Limb (tissue), 2 donors: ENCODE measurements around the gene FMN1.

ENCODE experiments used
- DNase-seq, 2 donors: peaks; one replicate each; pipeline ENCODE4 v3.0.0-alpha.2; 2016; ENCODE audit errors: extremely low spot score in 2 of 2

FMN1 gene

GRCh38 chr15:33201491-33202231 is 7.1 kb upstream of the FMN1 start:
- DNase-seq = peak in 1 of 2 donors; percentile 21

DNA sequence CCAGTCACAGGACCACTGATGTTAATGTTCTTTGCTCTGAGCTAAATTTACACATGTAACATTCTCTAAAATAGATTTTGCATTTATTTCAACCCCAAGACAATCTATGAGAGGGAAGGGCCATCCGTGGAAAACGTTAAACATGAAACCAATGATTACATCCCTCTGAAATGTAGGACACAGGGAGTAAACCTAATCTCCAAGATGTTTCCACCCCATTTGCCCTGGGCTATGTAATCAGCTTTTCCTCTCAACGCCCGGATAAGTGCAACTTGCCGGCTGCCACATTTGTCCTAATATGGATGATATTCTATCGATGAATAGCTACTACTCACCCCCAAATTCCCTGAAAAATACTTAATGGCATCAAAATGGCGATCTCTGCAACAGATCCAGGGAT is 6.4 kb upstream of the FMN1 start:
- no peak for DNase-seq

DNA sequence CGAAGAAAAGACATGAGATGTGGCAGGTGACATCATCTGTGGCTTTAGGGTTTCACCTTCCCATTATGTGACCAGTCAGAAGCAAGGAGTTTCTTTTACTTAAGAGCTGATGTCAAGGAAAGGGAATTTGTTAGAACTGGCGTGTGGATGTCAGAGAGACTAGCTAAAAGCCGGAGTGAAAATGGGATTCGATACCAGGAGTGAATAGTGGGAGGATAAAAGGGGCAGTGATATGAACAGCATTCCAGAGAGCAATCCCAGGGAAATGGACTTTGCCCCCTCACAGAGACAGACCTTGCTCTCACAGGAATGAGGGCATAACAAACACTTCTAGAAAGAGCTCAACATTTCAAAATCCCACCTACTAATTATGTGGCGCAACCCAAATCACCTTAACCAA is 5.9 kb upstream of the FMN1 start:
- no peak for DNase-seq

DNA sequence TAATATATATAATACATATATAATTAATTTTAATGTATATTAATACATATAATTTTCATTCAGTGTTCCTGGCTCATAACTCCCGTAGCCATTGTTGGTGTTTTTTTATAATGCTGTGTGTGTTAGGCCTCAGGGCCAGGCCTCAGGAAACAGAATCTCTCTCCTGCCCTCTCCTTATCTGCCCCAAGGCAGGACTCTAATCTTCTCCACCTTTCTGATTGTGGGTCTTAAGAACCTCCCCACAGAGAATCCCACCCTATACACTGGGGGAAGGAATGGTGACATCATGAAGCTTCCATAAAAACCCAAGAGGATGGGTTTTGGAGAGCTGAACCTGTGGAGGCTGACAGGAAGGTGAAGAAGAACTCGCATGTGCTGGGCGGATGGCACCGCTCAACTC is 4.0 kb upstream of the FMN1 start:
- DNase-seq = no peak

GRCh38 chr15:33197636-33198035 is 3.1 kb upstream of the FMN1 start:
- no peak for DNase-seq

DNA sequence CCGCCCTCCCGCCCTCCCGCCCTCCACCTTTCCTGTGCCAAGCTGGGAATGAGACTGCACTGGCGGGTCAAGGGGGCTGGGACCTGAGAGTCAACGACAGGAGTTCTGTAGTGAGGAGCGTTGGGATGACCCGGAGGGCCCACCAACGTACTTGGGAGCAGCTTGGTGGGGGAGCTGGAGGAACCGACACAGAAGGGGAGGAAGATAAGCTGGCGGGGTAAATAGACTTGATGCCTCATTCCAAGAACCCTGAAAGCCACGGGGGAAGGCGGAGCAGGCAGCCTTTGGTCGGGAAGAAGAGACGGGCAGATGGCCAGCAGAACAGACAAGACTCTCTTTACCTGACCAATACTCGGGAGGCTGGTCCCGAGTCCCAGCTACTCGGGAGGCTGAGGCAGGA is 277 bp downstream of the FMN1 start:
- DNase-seq = no peak

- no peak for DNase-seq
Measured at GRCh38 chr15:33191591-33191990, 2.9 kb downstream of the FMN1 start.

DNA sequence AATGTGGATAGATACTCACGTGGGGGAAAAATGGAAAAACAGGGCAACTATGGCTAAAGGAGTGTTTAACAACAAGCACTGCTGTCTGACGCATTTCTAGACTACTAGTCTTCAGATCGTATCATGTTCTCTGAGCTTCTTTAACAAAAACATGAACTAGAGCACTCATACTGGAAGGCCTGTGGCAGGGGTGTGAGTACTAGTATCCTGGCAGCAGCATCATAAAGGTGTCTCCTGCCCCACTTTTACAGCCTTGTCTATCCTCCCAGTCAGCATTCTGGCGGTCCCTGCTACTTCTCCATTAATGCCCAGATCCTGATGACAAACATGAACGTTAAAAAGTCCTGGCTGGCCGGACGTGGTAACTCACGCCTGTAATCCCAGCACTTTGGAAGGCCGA is 4.0 kb downstream of the FMN1 start:
- DNase-seq = no peak

DNA sequence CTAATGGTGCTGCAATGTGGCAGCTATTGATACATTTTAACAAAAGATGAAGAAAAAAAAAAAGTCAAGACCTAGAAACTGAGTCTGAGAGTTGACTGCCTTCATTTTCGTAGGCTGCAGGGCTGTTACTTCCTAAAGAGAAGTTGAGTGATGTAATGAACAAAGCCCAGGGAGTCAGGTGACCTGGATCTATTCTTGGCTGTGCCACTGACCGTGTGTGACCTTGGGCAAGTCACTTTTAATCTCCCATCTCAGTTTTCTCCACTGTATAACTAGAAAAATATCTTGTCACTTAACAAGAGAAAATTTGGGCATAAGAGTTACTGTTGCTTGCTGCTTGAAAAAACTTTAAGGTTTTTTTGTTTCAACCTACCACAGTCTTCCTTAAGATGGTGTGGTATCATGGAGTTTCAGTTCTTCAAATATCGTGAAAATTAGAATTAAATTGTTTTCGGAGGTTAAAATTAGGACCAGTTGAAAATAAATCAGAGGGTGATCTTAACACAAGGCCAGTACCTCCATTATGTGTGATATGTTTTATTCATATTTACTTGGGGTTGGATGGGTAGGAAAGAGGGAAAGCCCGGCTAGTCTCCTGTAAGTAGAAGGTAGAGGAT is 5.8 kb downstream of the FMN1 start:
- no peak for DNase-seq

- no peak for DNase-seq
Measured at GRCh38 chr15:33188159-33188558, 6.4 kb downstream of the FMN1 start.

DNA sequence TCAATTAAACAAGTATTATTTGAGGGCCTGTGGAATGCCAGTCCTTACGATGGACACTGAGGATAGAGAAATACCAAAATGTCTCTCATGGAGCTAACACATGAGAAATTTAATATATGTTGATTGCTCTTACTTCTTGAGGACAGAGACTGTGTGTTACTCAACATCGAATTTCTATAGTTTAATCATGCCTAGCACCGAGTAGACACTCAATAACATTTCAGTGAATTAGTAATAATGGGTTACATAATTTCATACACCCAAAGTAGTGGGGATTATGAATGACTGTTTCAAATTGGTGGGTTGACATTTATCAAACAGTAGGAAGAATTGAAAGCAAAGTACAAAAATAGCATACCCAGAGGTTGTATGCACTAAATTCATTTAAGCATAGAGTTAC is 11.2 kb downstream of the FMN1 start:
- no peak for DNase-seq

- DNase-seq = no peak
Measured at GRCh38 chr15:33182926-33183325, 11.6 kb downstream of the FMN1 start.

GRCh38 chr15:33182278-33182905 is 12.1 kb downstream of the FMN1 start:
- no peak for DNase-seq

DNA sequence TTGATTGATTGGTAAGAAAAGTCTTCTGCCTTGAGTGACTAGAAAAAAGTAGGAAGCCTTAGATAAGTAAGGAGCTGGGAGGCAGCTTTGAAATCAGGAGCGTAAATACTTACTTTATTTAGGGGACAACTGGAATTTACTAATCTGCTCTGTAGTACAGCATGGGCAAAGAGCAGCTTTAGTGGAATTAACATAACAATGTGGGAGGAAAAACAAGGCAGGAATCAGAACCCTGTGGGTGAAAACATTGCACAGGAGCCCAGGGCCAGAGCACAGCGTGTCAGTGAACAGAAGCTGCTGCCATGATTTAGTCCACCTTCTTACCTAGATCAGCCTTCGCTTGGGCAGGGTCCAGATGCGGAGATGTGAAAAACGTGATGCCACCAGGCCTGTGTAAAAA is 14.6 kb downstream of the FMN1 start:
- DNase-seq = no peak

DNA sequence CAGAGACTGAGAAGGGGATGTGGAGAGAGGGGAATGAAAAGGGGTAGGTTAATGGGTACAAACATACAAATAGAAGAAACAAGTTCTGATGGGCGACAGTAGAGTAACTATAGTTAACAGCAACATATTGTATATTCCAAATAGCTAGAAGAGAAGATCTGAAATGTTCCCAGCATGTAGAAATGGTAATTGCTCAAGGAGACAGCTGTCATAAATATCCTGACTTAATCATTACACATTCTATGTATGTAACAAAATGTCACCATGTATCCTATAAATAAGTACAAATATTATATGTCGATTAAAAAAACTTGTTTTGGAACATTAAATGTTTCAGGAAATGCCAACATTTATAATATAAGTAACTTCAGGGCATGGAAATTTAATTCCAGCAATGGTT is 23.3 kb downstream of the FMN1 start:
- DNase-seq = no peak

GRCh38 chr15:33169625-33170024 is 24.9 kb downstream of the FMN1 start:
- no peak for DNase-seq

DNA sequence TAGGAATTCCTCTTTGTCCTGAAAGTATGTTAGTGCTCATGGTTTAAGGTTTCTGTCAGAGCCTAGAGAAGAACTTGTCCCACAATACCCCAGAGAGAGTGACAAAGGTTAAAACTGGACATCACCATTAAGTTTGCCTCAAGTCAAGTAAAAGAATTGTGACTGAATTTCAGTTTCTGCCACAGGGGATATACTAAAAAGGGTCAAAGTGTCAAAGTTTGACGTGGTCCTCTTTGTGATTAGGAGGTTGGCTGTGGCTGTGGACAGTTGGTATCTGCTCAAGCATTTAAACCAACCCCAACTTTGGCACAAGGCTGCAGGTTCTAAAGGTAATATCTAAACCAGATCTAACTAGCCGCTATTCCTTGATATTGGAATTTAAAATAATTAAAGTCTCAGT is 26.1 kb downstream of the FMN1 start:
- no peak for DNase-seq

- no peak for DNase-seq
Measured at GRCh38 chr15:33163816-33164215, 30.7 kb downstream of the FMN1 start.

- DNase-seq = no peak
Measured at GRCh38 chr15:33161209-33161608, 33.3 kb downstream of the FMN1 start.

- no peak for DNase-seq
Measured at GRCh38 chr15:33160581-33161165, 33.8 kb downstream of the FMN1 start.

GRCh38 chr15:33159726-33160453 is 34.6 kb downstream of the FMN1 start:
- DNase-seq = no peak

- DNase-seq = no peak
Measured at GRCh38 chr15:33158366-33158765, 36.1 kb downstream of the FMN1 start.
